ENCODE measurements around the gene UCP3.

DNA sequence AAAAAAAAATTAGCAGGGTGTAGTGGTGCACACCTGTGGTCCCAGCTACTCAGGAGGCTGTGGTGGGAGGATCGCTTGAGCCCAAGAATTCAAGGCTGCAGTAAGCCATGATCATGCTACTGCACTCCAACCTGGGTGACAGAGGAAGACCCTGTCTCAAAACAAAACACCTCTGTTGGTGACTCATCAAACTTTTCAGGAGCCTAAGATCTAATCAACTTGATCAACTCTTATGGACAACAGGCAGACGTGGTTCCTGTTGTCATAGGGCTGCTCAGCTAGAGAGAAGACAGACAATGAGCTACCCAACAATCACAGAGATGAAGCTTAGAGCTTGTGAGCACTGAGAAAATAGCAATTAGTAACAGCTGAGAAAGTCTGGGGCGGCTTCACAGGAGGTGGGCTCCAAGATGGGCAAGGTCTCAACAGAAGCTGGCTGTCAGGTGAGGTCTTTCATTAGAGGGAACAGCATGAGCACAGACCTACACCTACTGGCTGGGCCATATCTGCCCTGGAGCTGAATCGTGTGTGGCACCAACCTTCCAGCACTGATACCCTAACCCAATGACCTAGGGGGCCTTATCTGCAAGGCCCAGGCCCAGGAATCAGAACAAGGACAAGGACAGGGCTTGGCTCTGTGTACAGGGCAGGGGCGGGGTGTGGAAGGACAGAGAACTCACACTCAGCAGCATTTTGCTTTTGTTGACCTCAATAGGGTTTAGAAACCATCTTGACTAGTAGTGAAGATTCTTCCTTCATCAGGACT is 7.2 kb upstream of the UCP3 start:
- TF ChIP-seq ARNTL (CRISPR knock-in tag; IDR thresholded peaks at IDR 0.05; ENCODE audit: borderline replicate concordance, low read depth) (no peak), GLIS3 (CRISPR knock-in tag; IDR thresholded peaks at IDR 0.05) (no peak), ZFP3 (CRISPR knock-in tag; IDR thresholded peaks at IDR 0.05) (no peak), ZFP30 (CRISPR knock-in tag; IDR thresholded peaks at IDR 0.05) (no peak), OSR1 (CRISPR knock-in tag; IDR thresholded peaks at IDR 0.05) (no peak), ZNF70 (CRISPR knock-in tag; IDR thresholded peaks at IDR 0.05) (no peak), RARB (CRISPR knock-in tag; IDR thresholded peaks at IDR 0.05) (no peak)
- TF ChIP-seq, protein P1, sequence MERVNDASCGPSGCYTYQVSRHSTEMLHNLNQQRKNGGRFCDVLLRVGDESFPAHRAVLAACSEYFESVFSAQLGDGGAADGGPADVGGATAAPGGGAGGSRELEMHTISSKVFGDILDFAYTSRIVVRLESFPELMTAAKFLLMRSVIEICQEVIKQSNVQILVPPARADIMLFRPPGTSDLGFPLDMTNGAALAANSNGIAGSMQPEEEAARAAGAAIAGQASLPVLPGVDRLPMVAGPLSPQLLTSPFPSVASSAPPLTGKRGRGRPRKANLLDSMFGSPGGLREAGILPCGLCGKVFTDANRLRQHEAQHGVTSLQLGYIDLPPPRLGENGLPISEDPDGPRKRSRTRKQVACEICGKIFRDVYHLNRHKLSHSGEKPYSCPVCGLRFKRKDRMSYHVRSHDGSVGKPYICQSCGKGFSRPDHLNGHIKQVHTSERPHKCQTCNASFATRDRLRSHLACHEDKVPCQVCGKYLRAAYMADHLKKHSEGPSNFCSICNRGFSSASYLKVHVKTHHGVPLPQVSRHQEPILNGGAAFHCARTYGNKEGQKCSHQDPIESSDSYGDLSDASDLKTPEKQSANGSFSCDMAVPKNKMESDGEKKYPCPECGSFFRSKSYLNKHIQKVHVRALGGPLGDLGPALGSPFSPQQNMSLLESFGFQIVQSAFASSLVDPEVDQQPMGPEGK (CRISPR knock-in tag; IDR thresholded peaks at IDR 0.05; ENCODE audit: borderline replicate concordance): no peak
- TF ChIP-seq, protein P2, sequence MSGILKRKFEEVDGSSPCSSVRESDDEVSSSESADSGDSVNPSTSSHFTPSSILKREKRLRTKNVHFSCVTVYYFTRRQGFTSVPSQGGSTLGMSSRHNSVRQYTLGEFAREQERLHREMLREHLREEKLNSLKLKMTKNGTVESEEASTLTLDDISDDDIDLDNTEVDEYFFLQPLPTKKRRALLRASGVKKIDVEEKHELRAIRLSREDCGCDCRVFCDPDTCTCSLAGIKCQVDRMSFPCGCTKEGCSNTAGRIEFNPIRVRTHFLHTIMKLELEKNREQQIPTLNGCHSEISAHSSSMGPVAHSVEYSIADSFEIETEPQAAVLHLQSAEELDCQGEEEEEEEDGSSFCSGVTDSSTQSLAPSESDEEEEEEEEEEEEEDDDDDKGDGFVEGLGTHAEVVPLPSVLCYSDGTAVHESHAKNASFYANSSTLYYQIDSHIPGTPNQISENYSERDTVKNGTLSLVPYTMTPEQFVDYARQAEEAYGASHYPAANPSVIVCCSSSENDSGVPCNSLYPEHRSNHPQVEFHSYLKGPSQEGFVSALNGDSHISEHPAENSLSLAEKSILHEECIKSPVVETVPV (CRISPR knock-in tag; IDR thresholded peaks at IDR 0.05): no peak

Data from SK-N-SH treated with all-trans-retinoic acid at 6 μM for 48 hours (cell line).